HG02884 (cell line): ENCODE measurements around the gene PPARGC1A.

Source experiments
- ATAC-seq: cut with Tn5 transposase; IDR thresholded peaks from one replicate; pipeline ENCODE4 v1.9.1; 2021; ENCODE audit warnings: mild to moderate bottlenecking, moderate library complexity; ENCODE audit not compliant: unreplicated experiment

Gene PPARGC1A, protein sequence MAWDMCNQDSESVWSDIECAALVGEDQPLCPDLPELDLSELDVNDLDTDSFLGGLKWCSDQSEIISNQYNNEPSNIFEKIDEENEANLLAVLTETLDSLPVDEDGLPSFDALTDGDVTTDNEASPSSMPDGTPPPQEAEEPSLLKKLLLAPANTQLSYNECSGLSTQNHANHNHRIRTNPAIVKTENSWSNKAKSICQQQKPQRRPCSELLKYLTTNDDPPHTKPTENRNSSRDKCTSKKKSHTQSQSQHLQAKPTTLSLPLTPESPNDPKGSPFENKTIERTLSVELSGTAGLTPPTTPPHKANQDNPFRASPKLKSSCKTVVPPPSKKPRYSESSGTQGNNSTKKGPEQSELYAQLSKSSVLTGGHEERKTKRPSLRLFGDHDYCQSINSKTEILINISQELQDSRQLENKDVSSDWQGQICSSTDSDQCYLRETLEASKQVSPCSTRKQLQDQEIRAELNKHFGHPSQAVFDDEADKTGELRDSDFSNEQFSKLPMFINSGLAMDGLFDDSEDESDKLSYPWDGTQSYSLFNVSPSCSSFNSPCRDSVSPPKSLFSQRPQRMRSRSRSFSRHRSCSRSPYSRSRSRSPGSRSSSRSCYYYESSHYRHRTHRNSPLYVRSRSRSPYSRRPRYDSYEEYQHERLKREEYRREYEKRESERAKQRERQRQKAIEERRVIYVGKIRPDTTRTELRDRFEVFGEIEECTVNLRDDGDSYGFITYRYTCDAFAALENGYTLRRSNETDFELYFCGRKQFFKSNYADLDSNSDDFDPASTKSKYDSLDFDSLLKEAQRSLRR

DNA sequence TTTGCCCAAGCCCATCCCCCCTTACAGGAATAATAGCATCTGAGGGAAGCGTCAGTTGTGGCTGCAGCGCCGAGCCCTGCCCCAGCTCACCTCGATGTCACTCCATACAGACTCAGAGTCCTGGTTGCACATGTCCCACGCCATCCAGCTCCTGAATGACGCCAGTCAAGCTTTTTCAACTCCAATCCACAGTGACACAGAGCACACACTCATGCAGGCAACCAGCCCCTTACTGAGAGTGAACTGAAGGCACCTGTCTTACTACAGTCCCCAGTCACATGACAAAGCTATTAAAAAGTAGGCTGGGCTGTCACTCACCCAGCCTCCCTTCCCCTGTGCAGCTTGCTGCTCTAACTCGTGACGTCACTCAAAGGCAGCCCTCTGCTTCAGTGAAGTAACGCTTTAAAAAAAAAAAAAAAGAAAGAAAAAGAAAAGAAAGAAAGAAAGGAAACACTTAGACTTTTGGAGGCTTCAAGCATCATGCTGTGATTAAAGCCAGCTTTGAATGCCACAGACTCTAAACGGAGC, at the start of gene PPARGC1A:
Gene PPARGC1A, minus strand, starts transcription at position 234 of the 528 bp plus-strand sequence. Its CDS starts 90 bp downstream, at position 144.
- ATAC-seq: no peak

GRCh38 chr4:23938796-23939195, 48.9 kb upstream of the PPARGC1A start:
- ATAC-seq: no peak

- no peak for ATAC-seq
These were observed 47.3 kb upstream of the PPARGC1A start for GRCh38 chr4:23937173-23937572.

DNA sequence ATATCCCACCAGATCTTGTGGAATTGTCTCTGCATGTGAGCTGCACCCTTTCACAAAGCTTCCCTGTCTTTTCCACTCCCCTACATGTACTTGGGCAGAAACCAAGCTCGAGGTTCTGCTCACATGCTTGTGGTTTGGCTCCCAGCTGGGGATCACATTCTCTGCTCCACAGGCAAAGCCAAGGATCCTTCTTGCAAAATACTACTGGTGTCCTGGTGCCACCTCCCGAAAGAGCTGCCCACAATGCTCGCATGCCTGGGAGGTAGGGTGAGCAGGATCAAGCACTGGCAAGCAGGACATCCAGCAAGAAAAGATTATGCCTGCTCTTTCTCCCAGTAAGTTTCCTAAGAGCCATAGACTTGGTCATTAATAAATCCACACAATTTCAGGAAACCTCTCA, 45.1 kb upstream of the PPARGC1A start:
- ATAC-seq: no peak

DNA sequence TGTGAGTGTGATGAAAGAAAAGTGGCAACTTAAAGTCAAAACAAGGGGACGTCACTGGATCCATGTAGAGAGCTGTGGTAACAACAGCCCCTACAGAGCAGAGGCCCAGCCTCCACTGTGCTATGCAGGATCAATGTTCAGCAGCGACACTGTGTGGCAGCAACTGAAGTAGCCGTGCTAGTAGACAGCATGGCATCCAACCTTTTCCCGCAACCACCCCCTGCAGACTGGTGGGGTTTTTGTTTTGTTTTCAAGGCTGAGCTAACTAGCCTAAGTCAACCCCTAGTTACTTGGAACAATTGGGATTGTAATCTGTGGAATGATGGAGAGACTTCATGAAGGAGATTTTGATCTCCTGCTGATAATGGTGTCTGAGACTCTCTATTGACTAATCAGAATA, 44.4 kb upstream of the PPARGC1A start:
- ATAC-seq: no peak

- no peak for ATAC-seq
These were observed 43.1 kb upstream of the PPARGC1A start for GRCh38 chr4:23932901-23933308.

- no peak for ATAC-seq
These were observed 42.3 kb upstream of the PPARGC1A start for GRCh38 chr4:23932186-23932585.

- ATAC-seq: no peak
These were observed 41.6 kb upstream of the PPARGC1A start for GRCh38 chr4:23931489-23931830.

DNA sequence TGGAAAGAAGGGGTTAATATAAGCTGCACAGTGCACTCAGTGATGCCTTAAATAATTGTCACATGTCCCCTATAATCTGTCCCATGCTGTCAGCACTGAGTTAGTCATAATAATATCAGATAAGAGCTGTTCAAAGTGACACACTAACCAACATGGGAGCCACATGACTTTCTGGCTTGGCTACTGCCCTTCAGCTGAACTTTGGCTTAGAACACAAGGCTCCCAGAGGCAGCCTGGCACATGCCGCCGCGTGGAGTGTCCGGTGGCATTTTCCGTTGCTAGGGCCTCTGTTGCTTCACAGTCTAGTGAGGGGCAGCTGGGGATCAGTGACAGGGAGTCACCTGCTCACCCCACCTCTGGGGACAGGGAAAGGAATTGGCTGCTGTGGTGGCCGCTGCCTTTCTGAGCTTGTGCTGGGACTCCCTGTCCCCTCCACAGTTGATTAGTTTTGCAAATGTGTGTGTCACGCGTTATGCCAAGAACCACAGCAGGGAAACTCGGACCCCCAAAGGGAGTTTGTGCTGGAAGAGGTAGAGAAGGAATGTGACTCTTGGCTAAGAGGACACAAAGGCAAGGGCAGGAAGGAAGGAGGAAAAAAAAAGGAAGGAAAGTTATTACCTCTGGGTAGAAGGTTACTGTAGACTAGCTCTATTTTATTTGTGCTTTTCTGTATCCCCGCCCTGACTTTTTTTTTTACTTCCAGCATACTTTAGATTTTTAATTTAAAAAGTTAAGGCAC, 41.1 kb upstream of the PPARGC1A start:
- no peak for ATAC-seq

GRCh38 chr4:23929248-23929647, 39.4 kb upstream of the PPARGC1A start:
- ATAC-seq: no peak

DNA sequence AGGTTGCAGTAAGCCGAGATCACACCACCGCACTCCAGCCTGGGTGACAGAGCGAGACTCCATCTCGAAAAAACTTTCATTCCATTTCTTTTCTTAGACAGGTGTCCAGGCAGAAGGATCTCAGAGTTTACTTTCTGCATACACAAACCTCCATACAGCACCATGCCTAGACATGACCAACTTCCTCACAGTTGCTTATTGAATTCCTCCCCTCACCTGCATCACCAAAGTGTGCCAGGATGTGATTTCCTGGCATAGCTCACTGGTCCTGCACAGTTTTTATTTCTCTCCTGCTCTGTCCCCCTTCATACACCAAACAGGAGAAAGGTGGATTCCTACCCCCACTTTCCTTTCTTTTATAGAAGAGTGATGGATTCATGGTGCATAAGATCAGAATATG, 34.7 kb upstream of the PPARGC1A start:
- no peak for ATAC-seq

- no peak for ATAC-seq
These were observed 34.0 kb upstream of the PPARGC1A start for GRCh38 chr4:23923840-23924239.

- no peak for ATAC-seq
These were observed 33.3 kb upstream of the PPARGC1A start for GRCh38 chr4:23923141-23923540.

DNA sequence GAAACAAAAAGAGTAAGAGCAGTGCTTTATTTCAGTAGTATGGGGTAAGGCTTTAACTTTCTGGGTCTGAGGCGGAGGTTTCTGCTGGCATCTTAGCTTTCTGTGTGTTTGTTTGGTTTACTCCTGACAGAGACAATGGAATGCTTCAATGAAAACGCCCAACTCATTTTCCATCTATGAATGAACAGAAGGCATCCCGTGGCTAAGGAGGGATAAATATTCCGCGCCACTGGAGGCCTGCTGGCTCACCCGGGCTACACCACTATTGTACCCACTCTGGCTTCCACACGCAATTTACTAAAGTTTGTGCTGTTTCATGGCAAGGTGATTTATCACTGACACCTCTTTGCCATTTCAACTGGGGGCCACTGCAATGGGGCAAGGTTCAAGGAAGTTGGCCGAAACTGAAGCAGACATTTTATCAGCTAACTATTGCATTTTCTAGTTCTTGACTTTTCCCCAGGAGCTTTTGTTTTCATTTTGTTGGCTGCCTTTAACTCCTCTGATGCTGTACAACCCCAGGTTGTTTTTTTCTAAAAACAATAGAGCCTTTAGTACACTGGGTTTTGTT, 32.8 kb upstream of the PPARGC1A start:
- ATAC-seq: no peak

DNA sequence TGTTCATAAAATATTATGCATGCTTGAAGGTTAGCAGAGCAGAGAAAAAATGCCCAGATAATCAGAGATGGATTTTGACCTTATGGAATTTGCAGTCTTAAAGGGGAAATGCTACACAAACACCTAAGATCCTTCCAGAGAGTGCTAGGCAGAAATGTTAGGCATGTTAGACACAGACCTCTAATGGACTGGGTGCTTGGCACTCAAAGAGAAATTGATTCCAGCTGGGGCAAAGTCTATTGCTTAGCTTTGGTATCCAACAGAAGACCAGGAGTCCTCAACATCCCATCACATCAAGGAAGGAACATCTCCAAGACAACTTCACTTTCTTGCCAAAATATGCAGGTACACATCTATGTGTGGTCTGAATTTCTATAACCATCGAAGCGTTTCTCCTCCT, 32.2 kb upstream of the PPARGC1A start:
- no peak for ATAC-seq

- no peak for ATAC-seq
These were observed 31.6 kb upstream of the PPARGC1A start for GRCh38 chr4:23921447-23921845.

GRCh38 chr4:23920716-23921446, 31.0 kb upstream of the PPARGC1A start:
- ATAC-seq: no peak

DNA sequence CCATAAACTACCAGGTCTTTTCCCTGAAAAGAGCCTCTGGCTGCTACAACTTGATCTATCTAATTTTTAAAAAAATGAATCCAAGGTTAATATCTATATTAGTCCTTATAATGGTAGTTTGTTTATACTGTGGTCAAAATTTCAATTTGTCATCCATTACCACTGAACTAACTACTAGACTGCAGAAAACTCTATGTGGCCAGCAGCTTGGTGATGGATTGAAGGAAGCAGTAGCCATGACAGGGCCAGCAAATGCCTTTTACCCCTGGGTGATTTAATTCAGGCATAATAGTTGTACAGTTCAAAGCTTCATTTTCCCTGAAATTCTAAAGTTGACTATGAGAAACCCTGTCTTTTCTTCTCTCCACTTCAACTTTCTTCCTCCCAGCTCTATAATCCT, 30.4 kb upstream of the PPARGC1A start:
- ATAC-seq: no peak

GRCh38 chr4:23916282-23916681, 26.4 kb upstream of the PPARGC1A start:
- ATAC-seq: no peak

DNA sequence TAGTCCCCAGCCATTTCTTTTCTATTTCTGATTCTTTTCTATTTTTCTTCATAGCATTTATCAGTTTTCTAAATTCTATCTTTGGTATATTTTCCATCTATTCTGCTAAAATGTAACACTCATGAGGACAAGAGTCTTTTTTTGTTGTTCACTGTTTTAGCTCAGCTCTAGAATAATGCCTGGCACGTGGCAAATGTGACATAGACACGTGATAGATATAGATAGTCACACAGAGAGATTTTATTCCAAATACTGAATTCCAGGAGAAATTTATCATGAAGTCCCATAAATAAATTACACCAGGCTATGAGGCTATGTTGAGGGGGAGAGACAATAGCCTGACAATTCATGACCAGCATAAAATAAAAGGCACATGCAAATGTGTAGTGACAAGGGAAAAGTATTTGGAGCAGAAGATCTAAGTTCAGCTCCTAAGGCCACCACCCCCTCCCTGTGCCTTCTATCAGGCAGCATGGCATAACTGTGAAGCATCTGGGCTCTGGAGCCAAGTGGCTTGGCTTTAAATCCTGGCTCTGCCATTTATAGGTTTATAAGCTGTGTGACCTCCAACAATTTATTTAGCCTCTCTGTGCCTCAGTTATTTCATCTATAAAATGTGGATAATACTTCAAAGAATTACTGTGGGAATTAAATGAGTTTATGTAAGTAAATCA, 25.7 kb upstream of the PPARGC1A start:
- ATAC-seq: no peak
